Neural progenitor cell (in vitro differentiated cells): ENCODE measurements around the gene NPPC.

Experiments
- CTCF ChIP-seq: fragments of 200-600 bp; sonication (generic); IDR thresholded peaks from 2 replicates; pipeline ENCODE4 v1.5.1; 2017; ENCODE audit warnings: antibody characterized with exemption, mild to moderate bottlenecking
- EZH2 ChIP-seq: fragments of 200-600 bp; sonication (generic); IDR thresholded peaks from 2 replicates; pipeline ENCODE4 v1.6.1; 2017; ENCODE audit warnings: antibody characterized with exemption, mild to moderate bottlenecking, moderate library complexity

DNA sequence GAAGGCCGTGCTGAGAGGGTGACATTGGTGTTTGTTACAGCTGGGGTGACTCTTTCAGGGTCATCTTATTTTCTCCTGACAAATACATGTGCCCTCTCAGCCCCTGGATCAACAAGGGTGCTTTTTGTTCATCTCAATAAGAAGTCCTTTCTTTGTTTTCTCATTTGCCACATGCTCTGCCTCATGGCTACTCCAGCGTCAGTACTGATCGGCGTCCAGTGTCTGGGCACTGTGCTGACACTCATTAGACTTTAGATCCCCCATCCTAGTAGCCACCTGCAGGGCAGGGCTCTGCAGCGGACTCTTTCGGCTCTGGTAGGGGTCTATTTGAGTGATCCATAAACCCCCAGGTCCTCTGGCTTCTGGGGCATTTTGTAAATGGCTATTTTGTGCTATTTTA, 38.4 kb downstream of the NPPC start:
- TF ChIP-seq CTCF (no peak), EZH2 (no peak)
